K562 (cell line): ENCODE data around the gene ATP5MG. TPM values are rescaled to one million over a fixed set of nuclear protein-coding genes. Genes with fewer than 3 reads are reported as not detected.
A peak's percentile ranks its signal among the peaks of the same experiment; 100 is the strongest.

Experiments
- ATAC-seq: fragments of 200-7000 bp; cut with Tn5 transposase; 3 replicates; pipeline ENCODE4 v1.9.1; 2020; ENCODE audit warnings: moderate library complexity
- BruUV-seq: library from RNA; stranded (reverse); fragments of 400-500 nt; replicated peaks from 2 replicates; lab custom pipeline; 2021; lab: Mats Ljungman, UMichigan
- CTCF ChIA-PET: fragments of 300-600 bp; formaldehyde crosslinking; extraction: SDS; loops from one replicate; lab custom pipeline; 2021; ENCODE audit warnings: low intra/inter-chr PET ratio; lab: Yijun Ruan, JAX
- POLR2A ChIA-PET: fragments of 300-600, 350-650 bp; sonication (Branson Sonifier 250); formaldehyde crosslinking; extraction: SDS; loops from one replicate; lab custom pipeline; 2021; ENCODE audit warnings: antibody characterized with exemption, inconsistent platforms; lab: Yijun Ruan, JAX
- DNase-seq, 4 experiments: peaks; one replicate each; pipeline versions ENCODE4 v3.0.0 to v3.0.0-alpha.2; 2011 to 2018; ENCODE audit warnings: low spot score in 3 of 4, mixed read lengths in 3 of 4; ENCODE audit errors: extremely low read depth in 1 of 4
- FAIRE-seq: peaks from 2 replicates; lab custom pipeline; 2011; peaks lifted over from hg19 to GRCh38; lab: Jason Lieb, UNC
- H2AFZ ChIP-seq: 2 replicates; pipeline ENCODE4 v1.6.0; 2011; ENCODE audit warnings: low read depth, low read length, control low read depth, inconsistent platforms
- H3K27ac ChIP-seq: fragments of 200-600 bp; 3 replicates; pipeline ENCODE4 v1.8.0; 2011; ENCODE audit warnings: low read depth, mild to moderate bottlenecking, control low read depth, inconsistent platforms, low read length, moderate library complexity, mixed read lengths; ENCODE audit errors: extremely low read depth
- H3K27me3 ChIP-seq, 2 experiments: fragments of 300-600 bp in 1 of 2; 2 replicates in 1 of 2; 3 replicates in 1 of 2; pipeline versions ENCODE4 v1.6.0 to v1.8.0; 2011; ENCODE audit warnings: inconsistent platforms in 2 of 2, low read length in 2 of 2, mild to moderate bottlenecking in 1 of 2, mixed read lengths in 1 of 2, moderate library complexity in 1 of 2; ENCODE audit not compliant: control insufficient read depth in 2 of 2, insufficient read depth in 2 of 2
- H3K36me3 ChIP-seq: fragments of 300-600 bp; 3 replicates; pipeline ENCODE4 v1.8.0; 2011; ENCODE audit warnings: mild to moderate bottlenecking, low read length, inconsistent platforms; ENCODE audit not compliant: control insufficient read depth, insufficient read depth
- H3K4me1 ChIP-seq, 2 experiments: fragments of 200-600 bp in 1 of 2; replicated peaks in 1 of 2; 2 replicates in 1 of 2; 3 replicates in 1 of 2; pipeline versions ENCODE4 v1.5.1 to v1.8.0; 2011; ENCODE audit warnings: inconsistent platforms in 2 of 2, low read length in 2 of 2, mild to moderate bottlenecking in 1 of 2, mixed read lengths in 1 of 2, moderate library complexity in 1 of 2; ENCODE audit not compliant: control insufficient read depth in 2 of 2, insufficient read depth in 2 of 2
- H3K4me2 ChIP-seq: 2 replicates; pipeline ENCODE4 v1.6.1; 2011; ENCODE audit warnings: low read length, control low read depth, inconsistent platforms, mixed read lengths; ENCODE audit not compliant: insufficient read depth
- H3K4me3 ChIP-seq: fragments of 200-600 bp; sonication (generic), shearing (Covaris generic); 2 replicates; pipeline ENCODE4 v1.5.1; 2016; ENCODE audit warnings: control low read depth, inconsistent platforms
- H3K79me2 ChIP-seq: fragments of 200-600 bp; 3 replicates; pipeline ENCODE4 v1.8.0; 2011; ENCODE audit warnings: low read length, inconsistent platforms; ENCODE audit not compliant: control insufficient read depth, insufficient read depth
- H3K9ac ChIP-seq, 2 experiments: 2 replicates each; pipeline versions ENCODE4 v1.6.0 to v1.6.1; 2011; ENCODE audit warnings: low read depth in 2 of 2, low read length in 2 of 2, control low read depth in 1 of 2, inconsistent platforms in 1 of 2, mild to moderate bottlenecking in 1 of 2, mixed read lengths in 1 of 2; ENCODE audit not compliant: insufficient read depth in 1 of 2
- H3K9me1 ChIP-seq: one replicate; pipeline ENCODE4 v1.6.0; 2011; ENCODE audit warnings: inconsistent platforms, mild to moderate bottlenecking, low read length, moderate library complexity; ENCODE audit not compliant: control insufficient read depth, insufficient read depth
- H3K9me3 ChIP-seq: replicated peaks from 2 replicates; pipeline ENCODE4 v1.5.1; 2011; ENCODE audit warnings: low read depth, low read length, inconsistent platforms; ENCODE audit not compliant: control insufficient read depth, insufficient read depth
- H4K20me1 ChIP-seq: replicated peaks from 2 replicates; pipeline ENCODE4 v1.6.1; 2011; ENCODE audit warnings: low read length, inconsistent platforms, mixed read lengths; ENCODE audit not compliant: control insufficient read depth, insufficient read depth
- CCAR2 ChIP-seq: fragments of 200-400 bp; formaldehyde crosslinking; IDR thresholded peaks from 2 replicates; pipeline ENCODE4 v1.6.1; 2017; ENCODE audit warnings: mild to moderate bottlenecking, low read depth, low read length
- CEBPB ChIP-seq: fragments of 450-650 bp; IDR thresholded peaks from 2 replicates; pipeline ENCODE4 v1.6.1; 2016; ENCODE audit warnings: missing genetic modification characterization, missing compliant biosample characterization
- DMBX1 ChIP-seq: fragments of 250-450 bp; sonication (Bioruptor Pico); IDR thresholded peaks from 2 replicates; pipeline ENCODE4 v1.8.0; 2022; ENCODE audit warnings: inconsistent platforms, mild to moderate bottlenecking, moderate library complexity, borderline replicate concordance
- E2F4 ChIP-seq: sonication (generic); formaldehyde crosslinking; IDR thresholded peaks from 2 replicates; pipeline ENCODE4 v1.8.0; 2022; ENCODE audit warnings: mild to moderate bottlenecking, low read depth, missing genetic modification reagents
- FOXJ3 ChIP-seq: sonication (generic); formaldehyde crosslinking; IDR thresholded peaks from 2 replicates; pipeline ENCODE4 v1.4.0; 2020; ENCODE audit warnings: mild to moderate bottlenecking, missing genetic modification reagents
- HDAC8 ChIP-seq: fragments of 450-650 bp; IDR thresholded peaks from 2 replicates; pipeline ENCODE4 v1.6.1; 2016; ENCODE audit warnings: mild to moderate bottlenecking, missing genetic modification characterization, moderate library complexity, missing compliant biosample characterization
- HNRNPL ChIP-seq: fragments of 200-400 bp; formaldehyde crosslinking; IDR thresholded peaks from 2 replicates; pipeline ENCODE4 v1.6.1; 2017; ENCODE audit warnings: low read depth, mild to moderate bottlenecking, low read length
- HNRNPUL1 ChIP-seq: fragments of 200-400 bp; formaldehyde crosslinking; IDR thresholded peaks from 2 replicates; pipeline ENCODE4 v1.6.1; 2017; ENCODE audit warnings: low read length
- ID3 ChIP-seq, 2 experiments: fragments of 250-450 bp in 1 of 2; fragments of 450-650 bp in 1 of 2; sonication (Bioruptor Pico) in 1 of 2; IDR thresholded peaks; 2 replicates each; pipeline versions ENCODE4 v1.6.1 to v1.8.0; 2016 to 2021; ENCODE audit warnings: mild to moderate bottlenecking in 2 of 2, moderate library complexity in 2 of 2, missing compliant biosample characterization in 1 of 2, missing genetic modification characterization in 1 of 2
- KAT2B ChIP-seq: IDR thresholded peaks from one replicate; pipeline ENCODE4 v1.6.1; 2012; ENCODE audit warnings: low read depth, mild to moderate bottlenecking, control low read depth, inconsistent platforms, low read length, moderate library complexity
- KDM1A ChIP-seq, 2 experiments: fragments of 450-650 bp; IDR thresholded peaks; 2 replicates each; pipeline ENCODE4 v1.6.1; 2016; ENCODE audit warnings: mild to moderate bottlenecking in 2 of 2
- MAFF ChIP-seq: IDR thresholded peaks from 2 replicates; pipeline ENCODE4 v1.6.1; 2012; ENCODE audit warnings: low read length, improper control_type of control experiment
- MXD1 ChIP-seq: fragments of 250-450 bp; sonication (Bioruptor Pico); IDR thresholded peaks from 2 replicates; pipeline ENCODE4 v1.8.0; 2021; ENCODE audit warnings: borderline replicate concordance, mild to moderate bottlenecking, moderate library complexity; ENCODE audit not compliant: poor library complexity, severe bottlenecking
- NFATC3 ChIP-seq: fragments of 450-650 bp; IDR thresholded peaks from 2 replicates; pipeline ENCODE4 v1.6.1; 2017; ENCODE audit warnings: mild to moderate bottlenecking
- NR1H2 ChIP-seq: sonication (generic); formaldehyde crosslinking; IDR thresholded peaks from 2 replicates; pipeline ENCODE4 v1.4.0; 2020; ENCODE audit warnings: mild to moderate bottlenecking, missing genetic modification reagents
- NR2F6 ChIP-seq: fragments of 450-650 bp; formaldehyde crosslinking; IDR thresholded peaks from 2 replicates; pipeline ENCODE4 v1.4.0; 2020; ENCODE audit warnings: mild to moderate bottlenecking
- RBM22 ChIP-seq: fragments of 200-400 bp; formaldehyde crosslinking; IDR thresholded peaks from 2 replicates; pipeline ENCODE4 v1.6.1; 2018; ENCODE audit warnings: low read length, low read depth; ENCODE audit not compliant: poor library complexity, severe bottlenecking
- TAF15 ChIP-seq: fragments of 200-400 bp; formaldehyde crosslinking; IDR thresholded peaks from 2 replicates; pipeline ENCODE4 v1.6.1; 2017; ENCODE audit warnings: mild to moderate bottlenecking, low read depth, low read length, moderate library complexity
- TBL1XR1 ChIP-seq, 2 experiments: IDR thresholded peaks; 2 replicates each; pipeline ENCODE4 v1.6.1; 2012; ENCODE audit warnings: improper control_type of control experiment in 2 of 2, low read length in 2 of 2, mild to moderate bottlenecking in 1 of 2
- WGBS: fragments of 100-300 bp; shearing (Covaris generic); methylation state at CpG from one replicate; pipeline ENCODE4 v1.1.6; 2016; ENCODE audit warnings: low coverage, mixed read lengths; ENCODE audit not compliant: insufficient coverage; ENCODE audit errors: missing lambda C conversion rate; 5-methylcytosine and 5-hydroxymethylcytosine counted together
- in situ Hi-C: fragments of 300-500 bp; cut with MboI; formaldehyde crosslinking; loops from 4 replicates; pipeline ENCODE4 v1.15.0; 2018; ENCODE audit warnings: inconsistent platforms, mixed read lengths
- intact Hi-C: fragments of 100-400 bp; cut with micrococcal nuclease; formaldehyde crosslinking; loops from 2 replicates; pipeline ENCODE4 v1.14.2; 2022
- polyA plus RNA-seq, 8 experiments: library from polyadenylated mRNA; depleted of rRNA in 4 of 8; stranded (reverse) in 5 of 8; unstranded in 3 of 8; fragments of >200 nt; fragmentation: Nextera tagmentation in 2 of 8; fragmentation: Illumina TruSeq in 1 of 8; extraction: Ambion mirVana in 2 of 8; extraction: Trizol in 1 of 8; gene quantifications; 2 replicates each; pipeline versions ENCODE4 v1.2.1 to v1.2.3, GENCODE V29; 2011 to 2014; ENCODE audit warnings: inconsistent platforms in 1 of 8, missing spikeins in 1 of 8
- total RNA-seq, 7 experiments: library from RNA; depleted of rRNA in 6 of 7; stranded (reverse); fragments of >200 nt in 6 of 7; fragmentation: Illumina TruSeq in 2 of 7; extraction: Trizol in 2 of 7; gene quantifications; 2 replicates each; pipeline versions ENCODE4 v1.2.1 to v1.2.3, GENCODE V29; 2011 to 2021; ENCODE audit warnings: low replicate concordance in 1 of 7

The ATP5MG gene
- total and polyA plus RNA-seq, 9 of the 15 experiments (the other 6 are each of a cell fraction or from before 2014, with no cell fraction given) = 301 to 2,138 (median 434) TPM

GRCh38 chr11:118358071-118358470, 43.3 kb upstream of the ATP5MG start (continued):
- TF ChIP-seq NR2F6 (CRISPR knock-in tag) (no peak), HNRNPL (no peak), KDM1A (IDR thresholded peaks at IDR 0.05) (no peak), CEBPB (tag) (no peak), HDAC8 (no peak), TAF15 (no peak)

GRCh38 chr11:118359295-118359958, 42.0 kb upstream of the ATP5MG start, which contains the start of gene UBE4A:
TSS of gene UBE4A (plus strand) at chr11:118359600. CDS start at chr11:118365081, 5,481 bp downstream.
- intact Hi-C loops = no loop called here
- TF ChIP-seq ID3 (CRISPR knock-in tag; IDR thresholded peaks at IDR 0.05) (no peak), ID3 (tag; IDR thresholded peaks at IDR 0.05) (peak; percentile 79; the same call in 1 of the 2 replicates), DMBX1 (CRISPR knock-in tag) (peak; percentile 34; the same call in 1 of the 2 replicates), RBM22 (no peak), NR1H2 (CRISPR knock-in tag) (no peak), NFATC3 (no peak), E2F4 (CRISPR knock-in tag) (no peak), MAFF (no peak), MXD1 (CRISPR knock-in tag) (no peak), HNRNPUL1 (no peak), TBL1XR1 (IDR thresholded peaks at IDR 0.05; ENCODE audit: low read length in 2 of 2) (peak in 1 of 2 experiments; percentile 91; a peak in 2 of 4 replicates), KAT2B (no peak), CCAR2 (no peak), FOXJ3 (no peak)

More at GRCh38 chr11:118359295-118359958, 42.0 kb upstream of the ATP5MG start, which contains the start of gene UBE4A:
- H3K9me1 ChIP-seq = no peaks in the 10 kb centered on the region
- H3K36me3 ChIP-seq = peaks cover 17% of the 10 kb centered on the region; the same call in 2 of the 3 replicates
- POLR2A ChIA-PET = interaction anchor here (0.6 to 1.0 kb wide), 3 partner anchors 14 to 244 kb away, joined by 3 to 4 read pairs (median 4); no protein-coding TSS in a partner anchor
- FAIRE-seq (peak; percentile 96), ATAC-seq (peak; percentile 95), DNase-seq (peak; percentile 86 to 98 (median 88))
- in situ Hi-C loops = no loop called here
- peak within 1 kb of the TSS; percentile 97 for H2AFZ ChIP-seq
- H3K4me1 ChIP-seq = peaks cover 4 to 5% of the 10 kb centered on the region in 2 experiments; a peak in 2 of 5 replicates
- CTCF ChIA-PET = interaction anchor here (1.3 kb wide), 1 partner anchor 167 kb away, joined by 4 read pairs; no protein-coding TSS in a partner anchor
- peaks cover 37% of the 10 kb centered on the region for H3K79me2 ChIP-seq
- no peaks in the 10 kb centered on the region for H4K20me1 ChIP-seq
- WGBS = 12% methylated on average over 33 of the region's 33 CpGs
- peak within 1 kb of the TSS; percentile 99 for H3K4me2 ChIP-seq
- H3K27me3 ChIP-seq = no peaks in the 10 kb centered on the region
- peak within 1 kb of the TSS; percentile 77 for H3K27ac ChIP-seq
- peaks cover 5% of the 10 kb centered on the region; the same call in 1 of the 2 replicates for H3K9me3 ChIP-seq
- peak within 1 kb of the TSS; percentile 79 for H3K4me3 ChIP-seq
- no TSS peak for BruUV-seq
- peak within 1 kb of the TSS; percentile 89 for H3K9ac ChIP-seq
